ENCODE results near the gene ACKR2. TPM values are rescaled to one million over a fixed set of nuclear protein-coding genes. Genes with fewer than 3 reads are reported as not detected.

Gene ACKR2
- total RNA-seq, 1 donor = under 0.01 TPM

GRCh38 chr3:42819351-42819965 lies 10.2 kb downstream of the ACKR2 start:
- H3K4me3 ChIP-seq (ENCODE audit: low read depth, low read length) = no peak overlapping the region

DNA sequence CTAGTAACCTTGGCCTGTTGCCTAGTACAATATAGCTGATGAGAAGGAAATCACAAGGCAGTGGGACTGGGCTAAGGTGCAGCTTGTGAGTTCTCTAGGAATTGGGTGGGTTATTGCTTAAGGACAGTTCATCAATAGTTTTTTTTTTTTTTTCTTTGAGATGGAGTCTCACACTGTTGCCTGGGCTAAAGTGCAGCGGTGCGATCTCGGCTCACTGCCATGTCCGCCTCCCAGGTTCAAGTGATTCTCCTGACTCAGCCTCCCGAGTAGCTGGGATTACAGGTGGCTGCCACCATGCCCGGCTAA lies 11.5 kb downstream of the ACKR2 start:
- no peak overlapping the region for H3K4me3 ChIP-seq (ENCODE audit: low read depth, low read length)
- no peak for TF ChIP-seq CTCF (IDR thresholded peaks at IDR 0.05; ENCODE audit: insufficient read depth, low read depth, low read length)
- no peak for DNase-seq (ENCODE audit: low read depth)

More at GRCh38 chr3:42819351-42819965, 10.2 kb downstream of the ACKR2 start:
- TF ChIP-seq CTCF (IDR thresholded peaks at IDR 0.05; ENCODE audit: insufficient read depth, low read depth, low read length) = no peak
- no peak for DNase-seq (ENCODE audit: low read depth)

DNA sequence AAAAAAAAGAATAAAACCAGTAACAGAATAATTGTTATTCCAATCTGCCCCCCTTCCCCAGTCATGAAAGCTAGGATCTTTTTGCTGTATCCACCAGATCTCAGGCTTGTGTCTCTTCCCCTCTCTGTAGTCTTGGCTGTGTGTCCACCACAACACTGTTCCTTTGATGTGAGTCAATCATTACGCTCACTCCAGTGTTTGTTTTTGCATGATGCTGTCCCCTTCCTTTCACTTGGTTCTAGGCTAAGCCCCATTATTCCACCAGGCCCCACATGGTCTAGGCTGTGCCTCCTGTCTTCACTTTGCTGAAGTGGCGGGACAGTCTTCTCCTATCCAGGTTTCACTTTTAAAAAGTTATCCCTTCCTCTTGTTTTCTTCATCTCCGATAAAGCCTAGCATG lies 13.6 kb downstream of the ACKR2 start:
- TF ChIP-seq CTCF (IDR thresholded peaks at IDR 0.05; ENCODE audit: insufficient read depth, low read depth, low read length) = no peak
- no peak overlapping the region for H3K4me3 ChIP-seq (ENCODE audit: low read depth, low read length)
- DNase-seq (ENCODE audit: low read depth) = no peak

GRCh38 chr3:42823351-42823750 lies 14.1 kb downstream of the ACKR2 start:
- DNase-seq (ENCODE audit: low read depth) = no peak
- no peak for TF ChIP-seq CTCF (IDR thresholded peaks at IDR 0.05; ENCODE audit: insufficient read depth, low read depth, low read length)
- H3K4me3 ChIP-seq (ENCODE audit: low read depth, low read length) = no peak overlapping the region

DNA sequence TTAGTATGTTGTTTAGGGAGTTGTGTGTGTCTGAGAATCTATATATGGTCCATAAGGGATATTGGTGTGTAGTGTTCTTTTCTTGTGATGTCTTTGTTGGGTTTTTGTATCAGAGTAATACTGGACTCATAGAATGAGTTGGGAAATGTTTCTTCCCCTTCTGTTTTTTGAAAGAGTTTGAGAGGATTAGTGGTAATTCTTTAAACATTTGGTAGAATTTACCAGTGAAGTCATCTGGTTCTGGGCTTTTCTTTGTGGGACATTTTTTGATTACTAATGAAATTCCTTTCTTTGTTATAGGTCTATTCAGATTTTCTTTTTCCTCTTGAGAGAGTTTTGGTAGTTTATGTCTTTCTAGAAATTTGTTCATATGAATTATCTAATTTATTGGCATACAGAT lies 16.9 kb downstream of the ACKR2 start:
- no peak for TF ChIP-seq CTCF (IDR thresholded peaks at IDR 0.05; ENCODE audit: insufficient read depth, low read depth, low read length)
- no peak overlapping the region for H3K4me3 ChIP-seq (ENCODE audit: low read depth, low read length)
- no peak for DNase-seq (ENCODE audit: low read depth)

DNA sequence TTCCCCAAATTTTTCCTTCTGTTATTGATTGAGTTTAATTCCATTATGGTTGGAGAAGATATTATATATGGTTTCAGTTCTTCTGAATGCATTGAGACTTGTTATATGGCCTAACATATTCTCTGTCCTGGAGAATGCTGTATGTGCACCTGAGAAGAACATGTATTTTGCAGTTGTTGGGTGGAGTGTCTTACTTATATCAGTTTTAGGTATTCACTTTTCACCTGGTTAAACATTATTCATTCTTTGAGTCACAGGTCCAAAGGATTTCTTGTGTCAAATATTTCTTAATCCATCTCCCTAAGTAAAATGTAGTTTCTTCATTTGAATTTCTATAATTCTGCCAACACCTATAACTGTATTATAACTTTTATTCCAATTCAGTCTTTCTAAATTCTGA lies 17.8 kb downstream of the ACKR2 start:
- no peak for DNase-seq (ENCODE audit: low read depth)
- no peak for TF ChIP-seq CTCF (IDR thresholded peaks at IDR 0.05; ENCODE audit: insufficient read depth, low read depth, low read length)
- no peak overlapping the region for H3K4me3 ChIP-seq (ENCODE audit: low read depth, low read length)

- no peak for TF ChIP-seq CTCF (IDR thresholded peaks at IDR 0.05; ENCODE audit: insufficient read depth, low read depth, low read length)
- H3K4me3 ChIP-seq (ENCODE audit: low read depth, low read length) = no peak overlapping the region
- no peak for DNase-seq (ENCODE audit: low read depth)
Measured at GRCh38 chr3:42827654-42828053, 18.4 kb downstream of the ACKR2 start.
